ENCODE measurements around the gene GLDC.
A peak's percentile ranks its signal among the peaks of the same experiment; 100 is the strongest.

The GLDC gene

DNA sequence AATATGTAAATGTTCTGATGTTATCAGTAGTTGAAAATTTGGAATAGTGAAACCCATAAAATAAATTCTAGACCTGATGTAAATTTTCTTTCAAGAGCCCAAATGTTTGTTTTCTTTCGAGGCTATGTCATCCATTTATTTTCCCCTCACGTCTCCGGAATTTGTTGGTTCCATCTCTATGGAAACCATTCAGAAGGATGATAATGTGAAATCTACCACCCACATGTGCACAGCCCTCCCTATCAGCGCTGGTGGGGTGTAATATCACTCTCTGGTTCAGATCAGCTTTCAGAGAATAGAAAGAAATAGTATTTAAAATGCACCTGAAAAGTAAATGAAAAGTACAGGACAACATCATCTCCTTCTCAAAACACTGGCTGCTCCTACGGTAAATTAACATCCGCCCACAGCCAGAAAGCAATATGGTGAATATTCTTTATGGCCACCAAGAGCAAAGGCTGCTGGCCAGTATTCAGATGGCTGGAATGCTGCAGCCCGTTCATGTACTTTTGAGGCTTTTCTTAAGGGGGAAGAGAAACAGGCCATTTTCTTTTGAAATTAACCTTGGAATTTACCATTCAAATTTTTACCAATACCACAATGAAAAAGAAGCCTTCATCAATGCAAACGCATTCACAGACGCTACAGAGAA lies 28.5 kb downstream of the GLDC start:
- DNase-seq: no peak

DNA sequence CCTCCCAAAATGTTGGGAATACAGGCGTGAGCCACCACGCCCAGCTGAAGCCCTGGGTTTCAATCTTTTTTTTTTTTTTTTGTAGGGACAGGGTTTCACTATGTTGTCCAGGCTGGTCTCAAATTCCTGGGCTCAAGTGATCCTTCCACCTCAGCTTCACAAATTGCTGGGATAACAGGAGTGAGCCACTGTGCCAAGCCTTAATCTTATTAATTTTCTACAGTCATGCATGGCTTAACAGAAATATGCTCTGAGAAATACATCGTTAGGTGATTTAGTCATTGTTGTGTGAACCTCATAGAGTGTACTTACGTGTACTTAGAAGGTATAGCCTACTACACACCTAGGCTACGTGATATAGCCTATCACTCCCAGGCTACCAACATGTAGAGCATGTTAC lies 31.0 kb downstream of the GLDC start:
- no peak for DNase-seq

DNA sequence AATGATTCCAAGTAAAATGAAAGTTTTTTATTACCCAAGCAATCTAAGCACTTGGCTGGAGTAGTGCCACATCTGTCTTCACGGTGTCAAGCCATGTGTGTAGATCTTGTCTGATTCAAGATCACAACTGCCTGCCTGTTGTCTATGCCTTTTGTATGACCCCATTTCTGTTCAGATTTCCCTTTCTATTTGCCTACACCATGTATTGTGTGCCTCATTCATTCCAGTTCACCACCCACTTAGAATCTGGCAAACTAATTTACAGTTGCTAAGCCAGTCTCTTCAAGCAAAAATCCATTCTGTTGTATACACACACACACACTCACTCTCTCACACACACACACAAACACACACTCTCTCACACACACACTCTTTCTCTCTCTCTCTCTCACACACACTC lies 33.7 kb downstream of the GLDC start:
- DNase-seq: no peak

DNA sequence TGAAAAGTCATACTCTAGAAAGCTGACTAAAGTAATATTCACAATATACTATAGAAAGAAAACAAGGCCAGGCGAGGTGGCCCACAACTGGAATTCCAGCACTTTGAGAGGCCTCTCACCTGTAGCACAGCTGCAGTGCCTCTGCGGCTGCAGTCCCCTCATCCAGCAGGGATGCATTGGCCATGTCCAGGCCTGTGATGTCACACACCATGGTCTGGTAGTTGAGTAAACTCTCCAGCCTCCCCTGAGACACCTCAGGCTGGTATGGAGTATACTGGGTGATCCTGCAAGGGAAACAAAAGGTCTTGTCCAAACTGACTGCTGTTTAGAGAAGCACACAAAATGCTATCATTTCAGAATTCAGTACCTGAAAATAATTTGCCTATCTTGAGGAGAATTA lies 35.5 kb downstream of the GLDC start:
- DNase-seq: no peak

DNA sequence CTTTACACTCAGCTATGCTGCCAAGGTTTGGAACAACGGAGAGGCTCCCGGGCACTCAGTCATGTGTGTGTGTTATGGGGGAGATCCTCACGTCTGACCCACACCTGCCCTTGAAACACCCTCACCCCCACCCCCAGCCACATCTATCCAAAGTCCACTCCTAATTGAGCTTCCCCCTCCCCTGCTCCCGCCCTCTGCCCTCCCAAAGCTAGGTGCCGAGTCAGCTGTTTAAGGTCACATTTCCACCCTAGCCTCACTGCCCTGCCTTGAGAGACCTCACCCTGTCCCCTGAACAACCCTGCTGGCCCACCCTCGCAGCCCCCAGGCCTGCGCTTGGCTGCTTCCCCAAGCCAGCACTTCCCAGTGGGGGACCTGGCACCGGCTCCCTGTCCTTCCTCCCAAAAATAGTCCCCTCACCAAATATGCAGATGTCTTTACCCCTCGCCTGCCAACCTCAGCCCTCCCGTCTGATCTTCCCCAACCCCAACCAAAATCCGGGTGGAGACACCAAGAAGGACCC lies 36.0 kb downstream of the GLDC start:
- DNase-seq: no peak

DNA sequence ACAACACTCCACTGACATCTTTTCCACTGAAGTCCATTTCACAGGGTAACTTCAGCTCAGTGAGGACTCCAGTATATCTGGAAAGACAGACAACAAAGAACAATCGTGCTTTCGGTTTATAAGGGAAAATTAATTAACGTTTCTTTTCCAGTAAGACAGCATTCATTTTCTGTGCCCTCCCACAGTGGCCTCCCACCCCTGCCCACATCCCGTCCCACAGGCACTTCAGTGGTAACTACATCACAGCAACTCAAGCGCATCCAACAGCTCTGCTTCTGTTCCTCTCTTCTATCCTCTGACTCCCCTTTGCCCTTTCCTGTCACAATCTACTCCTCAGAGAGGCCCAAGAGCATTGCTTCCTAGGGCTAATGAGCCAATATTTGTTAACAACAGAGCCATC lies 40.3 kb downstream of the GLDC start:
- no peak for DNase-seq

DNA sequence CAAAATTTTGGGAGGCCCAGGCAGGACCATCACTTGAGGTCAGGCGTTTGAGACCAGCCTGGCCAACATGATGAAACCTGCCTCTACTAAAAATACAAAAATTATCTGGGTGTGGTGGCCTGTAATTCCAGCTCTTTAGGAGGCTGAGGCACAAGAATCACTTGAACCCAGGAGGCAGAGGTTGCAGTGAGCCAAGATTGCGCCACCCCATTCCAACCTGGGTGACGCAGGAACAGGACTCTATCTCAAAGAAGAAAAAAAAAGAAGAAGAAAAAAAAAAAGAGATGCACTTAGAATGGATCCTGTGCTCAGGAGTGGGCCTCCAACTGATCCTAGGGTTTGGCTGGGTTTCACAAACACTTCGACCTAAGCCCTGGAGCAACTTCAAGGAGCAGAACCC lies 45.1 kb downstream of the GLDC start:
- DNase-seq: no peak

DNA sequence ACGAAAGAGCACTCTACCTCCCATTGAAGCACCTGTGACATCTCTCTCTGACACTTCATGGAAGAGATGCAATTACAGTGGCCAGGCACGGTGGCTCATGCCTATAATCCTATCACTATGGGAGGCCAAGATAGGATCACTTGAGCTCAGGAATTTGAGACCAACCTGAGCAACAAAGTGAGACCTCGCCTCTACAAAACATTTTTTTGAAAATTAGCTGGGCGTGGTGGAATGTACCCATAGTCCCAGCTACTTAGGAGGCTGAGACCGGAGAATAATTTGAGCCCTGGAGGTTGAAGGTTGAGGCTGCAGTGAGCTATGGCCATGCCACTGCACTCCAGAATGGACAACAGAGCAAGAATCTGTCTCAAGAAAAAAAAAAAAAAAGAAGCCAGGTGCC lies 45.5 kb downstream of the GLDC start:
- no peak for DNase-seq

DNA sequence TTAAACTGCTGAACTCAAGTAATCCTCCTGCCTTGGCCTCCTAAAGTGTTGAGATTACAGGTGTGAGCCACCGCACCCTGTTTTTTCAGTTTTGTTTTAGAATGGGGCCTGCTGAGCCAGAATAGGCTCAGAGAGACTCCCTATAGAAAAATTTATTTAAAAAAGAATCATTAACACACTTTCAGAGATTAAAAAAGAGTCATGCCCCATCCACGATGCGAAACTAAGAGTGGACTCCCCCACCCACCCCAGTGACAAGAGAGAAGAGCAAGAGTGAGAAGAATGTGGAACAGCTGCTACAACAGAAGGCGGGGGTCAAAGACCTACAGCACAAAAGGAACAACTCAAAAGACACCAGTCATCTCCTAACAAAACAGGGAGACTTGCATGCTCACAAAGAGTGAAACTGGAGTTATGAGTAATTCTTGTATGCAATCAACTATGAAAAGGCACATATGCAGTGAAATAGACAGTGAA lies 47.2 kb downstream of the GLDC start:
- DNase-seq: peak; percentile 16

DNA sequence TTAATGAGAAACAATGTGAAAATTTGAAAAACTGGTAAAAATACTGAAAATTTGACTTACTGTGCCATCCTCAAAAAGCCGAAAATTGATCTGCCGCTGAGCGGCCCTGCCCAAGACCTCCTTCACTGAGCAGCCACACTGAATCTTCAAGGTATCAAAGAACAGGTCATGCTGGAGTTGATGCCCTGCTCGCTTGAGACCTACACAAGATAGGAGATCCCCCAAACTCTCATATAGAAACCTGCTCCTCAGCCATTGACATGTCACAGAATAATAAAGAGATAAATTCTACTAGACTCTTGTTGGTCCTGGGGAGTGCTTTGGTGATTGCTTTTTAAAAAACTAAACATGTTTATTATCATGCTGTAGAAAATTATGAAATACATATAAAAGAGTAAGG lies 52.7 kb downstream of the GLDC start:
- no peak for DNase-seq

DNA sequence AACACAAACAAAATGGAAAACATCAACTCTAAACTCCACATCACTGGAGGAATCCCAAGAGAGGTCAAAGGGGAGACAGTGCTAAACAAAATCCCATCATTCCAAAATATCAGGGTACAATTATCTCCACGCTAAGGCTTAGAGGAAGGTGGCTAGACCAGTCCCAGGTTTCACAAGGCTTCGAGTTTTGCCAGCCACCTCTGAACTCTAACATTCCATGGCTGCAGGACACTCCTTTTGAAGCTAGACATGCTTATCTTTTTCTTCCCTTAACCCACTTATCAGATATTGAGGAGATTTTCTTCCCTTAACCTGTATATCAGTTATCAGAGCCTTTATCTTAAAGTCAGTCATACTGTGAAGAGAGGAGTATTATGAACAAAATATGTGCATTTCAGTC lies 53.3 kb downstream of the GLDC start:
- no peak for DNase-seq

DNA sequence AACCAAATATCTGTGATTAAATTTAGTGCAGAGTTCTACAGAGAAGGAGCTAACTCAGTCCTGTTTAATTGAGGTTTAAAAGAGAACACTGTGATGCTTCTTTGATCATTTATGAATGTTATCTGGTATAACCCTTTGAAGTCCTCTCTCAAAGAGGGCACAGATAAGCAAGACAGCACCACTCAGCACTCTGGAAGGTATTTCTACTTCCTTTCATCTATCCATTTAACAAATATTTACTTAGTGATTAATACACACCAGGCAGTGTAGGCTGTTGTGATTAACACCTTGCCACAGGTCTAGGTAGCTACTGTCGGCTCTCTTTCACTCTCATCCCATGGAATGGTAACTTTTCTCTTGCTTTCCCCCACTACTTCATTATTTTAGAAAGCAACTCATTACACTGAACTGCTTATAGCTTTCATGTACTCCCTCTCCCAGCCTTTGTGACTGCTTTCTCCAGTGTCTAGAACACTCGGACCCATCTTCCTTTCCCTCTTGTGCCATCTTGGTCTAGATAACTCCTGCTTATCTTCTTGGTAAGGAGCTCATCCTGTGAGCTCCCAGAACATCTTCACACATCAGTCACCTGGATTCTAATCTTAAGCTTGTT lies 54.7 kb downstream of the GLDC start:
- DNase-seq: no peak

DNA sequence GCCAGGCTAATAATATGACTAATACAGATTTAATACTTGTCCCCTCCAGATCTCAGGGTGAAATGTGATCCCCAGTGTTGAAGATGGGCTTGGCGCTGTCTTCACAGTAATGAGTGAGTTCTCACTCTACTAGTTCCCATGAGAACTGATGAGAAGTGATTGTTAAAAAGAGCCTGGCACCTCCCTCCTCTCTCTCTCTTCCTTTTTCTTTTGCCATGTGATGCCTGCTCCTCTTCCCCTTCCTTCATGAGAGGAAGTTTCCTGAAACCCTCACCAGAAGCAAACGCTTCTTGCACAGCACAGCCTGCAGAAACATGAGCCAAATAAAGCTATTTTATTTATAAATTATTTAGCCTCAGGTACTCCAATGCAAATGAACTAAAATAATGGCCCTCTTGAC lies 55.2 kb downstream of the GLDC start:
- DNase-seq: no peak

DNA sequence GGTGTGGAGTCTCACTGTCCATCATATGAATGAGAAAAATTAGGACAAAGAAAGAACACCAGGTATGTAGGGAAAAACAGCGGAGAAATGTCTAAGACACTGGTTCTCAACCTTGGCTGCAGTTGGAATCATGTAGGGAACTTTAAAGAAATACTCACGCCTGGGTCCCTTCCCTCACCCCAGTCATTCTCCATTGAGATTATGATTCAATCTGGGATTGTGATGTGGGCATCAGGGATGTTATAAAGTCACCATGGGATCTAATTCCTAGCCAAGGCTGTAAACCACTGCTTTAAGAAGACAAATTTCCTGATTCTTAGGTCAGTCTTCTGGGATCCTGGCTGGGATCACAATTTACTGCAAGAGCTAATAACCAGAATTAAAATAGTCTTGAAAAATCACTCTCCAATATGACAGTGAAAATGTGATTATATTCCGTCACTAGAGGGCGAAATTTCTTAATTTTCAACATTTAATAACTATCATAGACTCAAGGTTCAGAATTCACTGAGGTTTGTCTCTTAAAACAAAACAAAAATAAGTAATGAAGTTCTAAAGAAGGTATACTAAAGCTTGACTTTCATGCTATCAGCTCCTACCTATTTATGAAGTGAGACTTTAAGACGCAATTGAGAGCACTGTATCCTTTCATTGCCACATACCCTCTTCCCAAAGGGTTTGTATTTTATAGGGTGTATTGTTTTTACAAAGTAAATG lies 60.5 kb downstream of the GLDC start:
- DNase-seq: no peak

DNA sequence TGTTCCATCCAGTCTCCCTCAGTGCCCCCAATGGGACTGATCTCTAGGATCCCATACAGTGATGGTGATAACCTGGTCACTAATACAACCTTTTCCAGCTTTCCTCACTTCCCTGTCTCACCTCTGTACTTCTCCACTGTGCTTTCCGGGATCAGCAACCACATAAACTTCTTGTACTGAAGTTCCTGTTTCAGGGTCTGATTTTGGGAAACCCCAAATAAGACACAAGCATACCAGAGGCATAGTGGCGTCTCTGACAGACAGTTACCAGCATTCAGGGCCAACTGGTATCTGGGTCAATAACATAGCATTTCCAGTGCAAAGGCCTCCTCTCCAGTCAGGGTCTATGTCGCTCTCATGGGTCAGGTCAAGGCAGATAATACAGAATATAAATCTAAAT lies 64.3 kb downstream of the GLDC start:
- no peak for DNase-seq

DNA sequence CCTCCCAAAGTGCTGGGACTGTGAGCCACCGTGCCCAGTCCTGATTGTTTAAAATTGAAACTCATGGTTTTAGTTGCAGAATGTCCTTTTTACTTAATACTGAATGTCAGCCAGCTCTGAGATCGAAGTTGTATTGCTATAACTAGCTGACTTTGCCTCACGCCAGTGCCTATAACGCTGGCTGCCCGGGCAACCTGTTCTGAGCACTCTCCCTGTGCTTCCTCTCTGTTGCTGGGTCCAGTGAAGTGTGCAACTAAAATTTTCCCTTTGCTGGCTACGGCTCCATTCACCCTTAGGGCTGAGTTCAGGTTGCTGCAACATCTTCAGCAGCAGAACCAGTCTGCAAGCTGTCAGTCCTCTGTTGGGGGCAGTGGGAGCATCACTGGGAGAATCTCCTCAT lies 65.9 kb downstream of the GLDC start:
- DNase-seq: no peak

DNA sequence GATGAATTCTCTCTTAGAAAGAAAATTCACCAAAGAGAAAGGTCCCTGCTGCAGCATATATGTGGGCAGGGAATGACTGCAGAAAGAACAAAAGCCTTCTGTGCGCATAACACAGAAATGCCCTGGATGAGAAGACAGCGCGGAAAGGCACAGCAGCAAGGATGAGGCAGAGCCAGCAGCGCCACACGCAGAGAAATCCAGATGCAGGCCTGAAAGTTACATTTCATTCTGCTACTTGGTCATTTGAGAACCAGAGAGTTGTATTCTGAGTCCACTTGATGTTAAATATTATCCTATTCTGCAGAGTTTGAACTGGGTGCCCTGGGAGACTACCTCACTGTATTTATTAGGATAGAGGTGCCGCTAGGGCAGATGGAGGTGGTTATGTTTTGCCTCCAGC lies 68.5 kb downstream of the GLDC start:
- DNase-seq: no peak

DNA sequence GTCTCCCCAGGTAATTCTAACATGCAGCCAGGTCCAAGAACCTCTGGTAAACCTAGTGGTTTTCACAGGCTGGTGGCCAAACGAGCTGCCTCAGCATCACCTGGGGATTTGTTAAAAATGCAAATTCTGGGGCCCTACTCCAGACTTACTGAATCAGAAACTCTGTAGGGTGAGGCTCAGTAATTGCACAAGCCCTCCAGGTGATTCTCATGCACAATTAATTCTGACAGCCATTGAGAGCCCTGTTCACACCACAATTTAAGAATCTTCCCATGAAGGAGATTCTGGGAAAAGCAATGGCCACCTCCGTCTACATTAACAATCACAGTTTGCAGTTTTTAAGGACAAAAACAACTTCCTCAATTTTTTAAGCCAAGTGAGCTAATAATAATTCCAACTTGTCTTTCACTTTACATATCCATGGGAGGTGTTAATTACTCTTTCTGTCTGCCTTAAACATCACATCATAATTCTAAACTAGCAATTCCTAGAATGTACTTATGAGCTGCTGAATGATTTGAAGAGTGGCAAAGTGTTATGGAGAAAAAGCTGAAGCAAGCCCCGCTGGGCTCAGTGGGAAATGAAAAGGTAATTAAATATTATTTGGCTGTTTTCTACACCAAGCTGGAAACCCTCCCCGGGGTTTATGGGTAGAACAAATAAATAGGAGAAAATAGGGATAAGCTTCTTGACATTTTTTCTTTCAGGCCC lies 70.0 kb downstream of the GLDC start:
- DNase-seq: no peak

DNA sequence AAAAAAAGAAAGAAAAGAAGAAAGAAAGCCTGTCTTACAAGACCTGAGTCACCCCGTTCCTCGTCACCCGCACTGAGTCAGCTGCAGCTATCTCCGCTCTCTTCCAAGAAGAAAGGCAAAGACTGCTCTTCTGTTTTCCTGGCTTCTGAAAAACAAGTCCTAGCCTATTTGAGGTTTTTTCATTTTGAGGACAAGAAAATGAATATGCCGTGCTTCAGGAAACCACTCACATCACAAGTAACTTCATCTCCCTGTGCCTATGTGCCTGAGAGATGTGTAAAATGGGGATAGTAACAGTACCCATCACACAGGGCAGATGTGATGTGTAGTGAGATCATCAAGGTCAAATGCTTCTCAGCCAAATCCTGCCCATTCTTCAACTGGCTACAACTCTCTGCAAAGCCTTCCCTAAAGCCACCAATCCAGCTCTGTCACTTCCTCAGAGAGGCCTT lies 78.4 kb downstream of the GLDC start:
- no peak for DNase-seq

DNA sequence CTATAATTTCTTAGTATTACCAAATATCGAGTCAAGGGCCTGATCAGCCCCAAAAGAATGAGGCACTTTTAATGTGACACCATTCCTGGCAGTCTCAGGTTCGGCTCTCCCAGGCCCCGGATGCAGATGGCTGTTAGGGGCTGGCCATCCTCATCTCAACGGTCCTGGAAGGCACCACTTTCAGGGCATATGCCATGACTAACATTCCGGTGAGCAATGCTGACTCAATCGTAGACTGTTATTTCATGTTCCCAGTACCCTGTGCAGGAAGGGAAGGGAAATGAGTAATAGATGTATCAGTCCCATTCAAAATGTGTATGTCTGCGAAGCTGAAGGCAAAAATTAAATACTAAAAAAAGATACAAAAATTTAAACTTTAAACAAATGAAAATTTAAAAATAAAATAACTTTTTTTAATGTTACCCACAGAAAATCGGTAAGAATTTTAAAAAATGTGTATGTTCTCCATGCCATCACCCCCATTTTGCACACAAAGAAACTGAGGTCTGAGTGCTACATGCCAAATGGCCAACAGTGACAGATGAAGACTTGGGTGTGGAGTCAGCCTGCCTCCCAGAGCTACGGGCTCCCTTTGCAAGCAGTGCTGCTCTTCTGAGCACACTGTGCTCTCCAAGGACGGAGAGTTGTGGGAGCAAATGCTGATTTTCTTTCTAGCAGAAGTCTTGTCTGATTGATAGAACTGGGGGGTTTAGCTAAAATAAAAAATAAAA lies 79.0 kb downstream of the GLDC start:
- no peak for DNase-seq

DNA sequence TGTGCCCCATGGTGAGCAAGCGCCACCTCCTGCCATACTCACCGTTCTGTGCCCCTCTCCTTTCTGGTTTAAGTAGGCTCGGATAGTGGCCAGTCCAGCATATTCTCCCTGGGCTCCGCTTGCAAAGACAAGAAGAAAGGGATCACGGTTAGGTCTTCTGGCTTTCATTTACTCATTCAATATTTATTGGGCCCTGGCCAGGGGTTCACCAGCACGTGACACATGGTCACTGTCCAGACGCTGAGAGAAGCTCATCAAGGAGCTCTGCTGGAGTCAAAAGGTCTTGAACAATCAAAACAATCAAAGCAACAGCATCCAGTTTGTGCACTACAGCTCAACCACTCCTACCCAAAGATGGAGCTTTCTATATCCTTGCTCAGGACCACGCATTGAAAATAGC lies 80.2 kb downstream of the GLDC start:
- DNase-seq: no peak

DNA sequence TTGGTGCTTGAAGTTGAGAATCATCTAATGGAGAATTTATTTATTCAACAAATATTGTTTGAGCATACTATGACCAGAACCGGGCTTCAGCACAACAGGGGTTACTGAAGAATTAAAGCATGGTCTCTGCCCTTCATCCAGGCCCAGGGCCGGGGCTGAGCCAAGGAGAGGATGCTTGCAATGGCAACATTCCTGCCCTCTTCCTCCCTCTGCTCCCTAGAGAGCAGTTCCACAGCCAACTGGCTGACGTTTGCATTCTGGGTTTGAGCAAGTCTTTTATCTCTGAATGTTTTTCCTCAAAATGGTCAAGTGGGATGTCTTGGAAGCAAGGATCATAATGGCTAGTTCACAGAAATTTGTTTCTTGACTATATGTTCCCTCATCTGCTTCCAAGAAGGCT lies 80.7 kb downstream of the GLDC start:
- DNase-seq: no peak

DNA sequence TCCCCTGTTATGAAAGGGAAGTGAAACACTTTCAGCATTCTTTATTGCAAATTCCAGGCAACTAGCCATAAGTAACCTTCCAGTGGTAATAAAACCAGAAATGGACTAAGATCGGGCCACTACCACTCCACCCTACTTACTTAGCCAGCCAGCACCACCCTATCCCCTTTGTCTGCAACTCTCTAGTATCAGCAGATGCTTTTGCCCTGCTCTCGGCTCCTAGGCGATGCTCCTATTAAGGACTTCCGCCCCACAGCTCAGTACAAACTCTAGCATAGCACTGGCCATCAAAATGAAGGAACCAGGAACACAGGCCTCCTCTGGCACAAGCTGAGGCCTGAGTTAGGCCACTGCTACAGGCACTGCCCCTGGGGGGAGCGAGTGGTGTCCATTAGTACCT lies 81.2 kb downstream of the GLDC start:
- DNase-seq: no peak
